ENCODE data around the gene CARMIL3.

Gene CARMIL3

DNA sequence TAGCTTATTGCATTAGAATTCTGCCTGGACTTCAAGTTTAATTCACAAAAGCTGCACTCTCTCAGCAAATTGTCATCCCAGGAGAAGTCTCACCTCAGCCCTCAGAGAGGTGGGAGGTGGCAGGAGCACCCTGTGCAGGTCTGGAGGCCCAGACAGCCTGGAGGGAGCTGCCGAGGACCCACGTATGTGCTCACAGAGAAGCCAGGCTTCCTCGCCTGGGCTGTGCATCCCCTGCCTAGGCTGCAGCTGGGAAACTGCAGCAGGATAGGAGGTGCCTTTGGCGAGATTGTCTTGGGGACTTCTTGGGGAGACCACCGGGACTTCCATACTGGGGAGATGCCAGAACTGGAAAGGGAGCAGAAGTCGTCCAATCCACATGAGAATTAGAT is 28.3 kb downstream of the CARMIL3 start:
- no peak for DNase-seq

DNA sequence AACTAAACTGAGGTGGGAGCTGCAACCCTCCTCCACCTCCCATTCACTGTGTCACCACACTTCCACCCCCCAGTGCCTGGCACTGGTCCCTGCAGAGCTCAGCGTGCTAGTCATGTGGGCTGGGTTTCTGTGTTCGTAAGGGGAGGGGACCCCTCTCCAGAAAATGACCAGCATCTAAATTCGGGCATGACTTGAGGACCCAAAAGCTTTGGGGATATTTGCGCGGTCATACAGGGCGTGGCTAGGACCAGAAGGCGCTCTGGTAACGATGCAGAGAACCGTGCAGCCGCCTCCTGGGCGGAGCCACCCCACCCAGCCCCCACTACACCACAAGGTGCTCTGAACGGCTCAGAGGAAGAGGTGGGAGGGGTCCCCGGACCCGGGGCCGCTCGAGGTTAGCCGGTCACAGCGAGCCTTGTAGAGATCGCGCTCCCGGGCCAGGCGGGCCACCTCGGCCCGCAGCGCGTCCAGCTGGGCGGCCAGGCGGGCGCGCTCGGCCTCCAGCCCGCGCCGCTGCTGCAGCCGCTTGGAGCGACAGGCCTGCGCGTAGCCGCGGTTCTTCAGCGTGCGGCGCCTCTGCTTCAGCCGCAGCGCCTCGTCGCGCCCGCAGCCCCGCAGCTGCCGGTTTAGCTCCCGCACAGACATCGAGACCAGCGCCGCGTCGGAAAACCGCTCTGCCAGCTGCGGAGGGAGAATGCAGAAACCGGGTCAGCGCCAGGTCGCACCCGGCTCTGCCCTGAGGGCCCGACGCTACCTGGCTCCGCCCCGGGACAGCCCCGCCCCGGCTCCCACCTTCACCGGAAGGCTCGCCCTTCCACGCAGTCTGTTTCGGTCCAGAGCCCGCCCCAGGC is 29.3 kb downstream of the CARMIL3 start:
- peak; percentile 89 for DNase-seq

DNA sequence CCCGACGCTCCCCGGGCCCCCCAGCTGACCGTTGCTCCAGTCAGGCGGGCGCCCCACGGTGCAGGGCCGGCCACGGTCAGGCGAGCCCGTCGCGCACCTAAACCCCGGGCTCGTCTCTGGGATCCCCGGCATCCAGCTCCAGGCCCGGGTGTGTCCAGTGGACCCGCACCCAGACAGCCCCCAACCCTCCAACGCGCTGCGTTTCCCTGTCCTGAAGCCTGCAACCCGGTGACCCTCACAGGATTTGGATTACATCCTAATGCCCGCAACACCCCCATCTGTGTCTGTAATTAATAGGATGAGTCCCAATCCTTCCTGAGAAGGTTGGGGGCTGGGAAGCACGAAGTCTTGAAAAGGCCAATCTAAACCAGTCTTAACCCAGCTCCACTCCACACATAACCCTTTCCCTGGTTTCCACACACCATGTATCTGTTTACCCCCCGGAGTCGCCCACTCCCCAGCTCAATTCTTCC is 30.0 kb downstream of the CARMIL3 start:
- DNase-seq, result no peak

DNA sequence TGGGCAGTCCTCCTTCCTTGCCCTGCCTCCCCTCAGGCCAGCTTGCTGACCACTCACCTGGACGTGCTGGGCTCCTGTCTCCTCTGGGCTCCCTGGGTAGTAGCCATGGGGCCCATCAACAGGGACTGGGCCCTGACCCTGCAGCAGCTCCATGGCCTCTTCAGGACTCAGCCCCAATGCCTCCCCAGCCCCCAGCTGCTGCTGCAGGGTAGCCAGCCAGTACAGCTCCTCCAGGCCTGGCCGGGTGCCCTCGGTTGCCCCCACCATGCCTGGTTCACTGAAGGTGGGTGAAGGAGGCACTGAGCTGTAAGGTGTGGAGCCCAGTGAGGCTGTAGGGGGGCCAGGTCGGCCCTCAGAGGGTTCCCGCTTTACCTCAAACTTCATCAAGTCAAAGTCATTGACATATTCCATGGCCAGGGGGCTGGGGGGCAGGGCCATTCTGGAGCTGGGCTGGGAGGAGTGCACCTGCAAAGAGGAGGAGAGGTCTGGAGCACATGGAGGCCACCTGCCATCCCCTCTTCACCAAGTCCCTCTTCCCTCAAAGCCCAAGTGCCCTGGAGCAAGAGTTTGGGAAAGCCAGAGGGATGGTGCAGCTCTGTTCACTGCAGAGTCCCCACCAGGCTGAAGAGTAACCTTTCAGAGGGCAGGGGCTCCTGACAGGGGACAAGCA is 30.7 kb downstream of the CARMIL3 start:
- no peak for DNase-seq

DNA sequence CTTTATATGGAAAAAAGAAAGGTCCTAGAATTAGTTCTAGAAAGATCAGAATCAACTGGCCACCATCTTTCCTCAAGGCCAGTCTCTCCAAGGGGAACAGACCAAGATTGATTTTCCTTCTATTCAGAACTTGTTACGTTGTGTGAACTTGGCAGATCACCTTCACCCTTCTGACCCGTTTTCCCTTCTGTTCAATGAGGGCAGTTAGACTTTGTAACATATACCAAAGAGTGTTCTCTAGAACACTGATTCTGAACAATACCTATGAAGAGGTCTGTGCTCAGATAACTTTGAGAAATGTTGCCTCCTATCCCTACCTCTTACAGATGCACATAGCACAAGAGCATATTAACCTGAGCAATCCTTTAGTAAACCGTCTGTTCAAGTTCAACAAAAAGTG is 31.7 kb downstream of the CARMIL3 start:
- no peak for DNase-seq

DNA sequence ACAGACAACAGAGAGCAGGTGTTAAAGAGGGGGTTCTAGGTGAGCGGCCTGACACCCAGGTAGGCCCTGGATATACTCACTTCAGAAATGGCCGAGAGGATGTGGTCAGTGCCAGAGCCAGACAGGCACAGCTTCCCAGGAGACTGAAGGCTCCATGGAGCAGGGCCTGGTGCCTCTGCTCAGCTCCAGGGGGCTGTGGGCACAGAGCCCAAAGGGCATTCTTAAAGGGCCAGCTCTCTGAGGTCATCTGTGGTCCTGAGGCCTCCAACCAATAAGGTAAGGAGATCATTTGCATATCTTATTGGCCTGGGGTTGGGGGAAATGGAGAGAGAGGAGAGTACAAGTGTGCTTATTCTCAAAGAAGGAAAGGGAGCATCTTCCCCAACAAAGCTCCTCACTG is 32.6 kb downstream of the CARMIL3 start:
- DNase-seq, result no peak

DNA sequence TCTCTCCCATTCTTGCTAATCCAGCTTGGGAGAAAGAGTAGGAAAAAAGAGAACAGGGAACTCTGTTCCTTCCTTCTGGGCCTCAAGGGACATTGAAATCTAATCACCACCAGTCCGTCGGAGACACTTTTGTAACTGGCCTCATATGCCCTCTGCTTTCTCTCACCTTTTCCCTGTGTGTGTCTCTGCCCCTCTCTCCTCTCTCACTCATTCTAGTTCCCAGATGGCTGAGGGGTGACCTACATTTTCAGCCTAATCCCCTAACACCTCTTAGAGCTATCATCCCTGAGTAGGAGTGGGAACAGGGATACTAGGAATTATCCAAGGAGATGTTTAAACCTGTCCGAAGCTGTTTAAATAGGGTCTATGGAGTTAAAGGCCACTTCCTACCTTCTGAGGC is 33.4 kb downstream of the CARMIL3 start:
- DNase-seq, result no peak

DNA sequence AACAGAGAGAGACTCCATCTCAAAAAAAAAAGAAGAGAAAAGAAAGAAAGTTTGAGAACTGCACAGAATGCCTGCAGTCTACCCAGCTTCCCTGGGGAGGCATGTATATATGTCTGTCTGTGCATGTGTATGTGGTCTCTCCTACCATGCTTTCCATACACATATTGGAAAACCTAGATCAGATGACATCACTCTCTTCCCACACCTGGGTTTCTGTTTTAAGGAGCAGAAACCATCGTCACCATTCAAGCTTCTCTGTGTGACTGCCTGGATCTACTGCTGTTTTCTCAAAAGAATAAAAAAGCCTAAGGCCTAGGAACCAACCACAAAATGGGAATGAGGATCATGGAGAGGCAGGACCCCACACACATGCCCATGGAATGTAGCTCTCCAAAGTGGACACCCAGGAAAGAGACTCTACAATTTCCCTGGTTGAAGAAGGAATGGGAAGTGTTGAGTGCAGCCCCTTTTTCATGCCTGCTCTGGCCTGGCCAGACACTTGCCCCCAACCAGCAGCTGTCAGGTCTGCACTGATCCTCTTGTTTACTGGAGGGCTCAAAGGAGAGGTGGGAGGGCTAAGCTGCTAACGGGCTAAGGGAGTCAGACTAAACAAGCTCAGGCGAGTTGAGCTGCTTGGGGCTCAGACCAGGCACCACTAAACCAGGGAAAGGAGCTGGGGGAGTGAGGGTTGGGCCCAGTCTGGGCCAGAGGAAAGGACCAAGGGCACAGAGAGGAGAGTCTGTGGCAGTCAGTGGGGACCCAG is 34.6 kb downstream of the CARMIL3 start:
- DNase-seq, result no peak

DNA sequence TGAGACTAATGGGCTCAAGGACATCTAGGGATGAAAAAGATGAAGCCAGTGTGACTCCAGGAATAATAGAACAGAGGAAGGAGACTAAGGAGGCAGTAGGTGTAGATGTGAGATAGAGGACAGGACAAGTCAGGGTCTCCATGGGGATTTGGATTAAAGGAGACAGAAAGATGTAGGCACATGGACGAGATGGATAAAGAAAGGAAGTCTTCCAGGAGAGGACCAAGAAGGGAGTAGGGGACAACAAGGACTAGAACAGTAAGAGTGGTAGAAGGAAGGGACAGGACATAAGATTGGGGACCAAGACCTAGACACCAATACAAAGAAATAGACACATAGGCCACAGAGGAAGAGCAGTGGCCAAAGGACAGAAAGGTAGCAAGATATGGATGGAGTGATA is 35.2 kb downstream of the CARMIL3 start:
- DNase-seq, result no peak

DNA sequence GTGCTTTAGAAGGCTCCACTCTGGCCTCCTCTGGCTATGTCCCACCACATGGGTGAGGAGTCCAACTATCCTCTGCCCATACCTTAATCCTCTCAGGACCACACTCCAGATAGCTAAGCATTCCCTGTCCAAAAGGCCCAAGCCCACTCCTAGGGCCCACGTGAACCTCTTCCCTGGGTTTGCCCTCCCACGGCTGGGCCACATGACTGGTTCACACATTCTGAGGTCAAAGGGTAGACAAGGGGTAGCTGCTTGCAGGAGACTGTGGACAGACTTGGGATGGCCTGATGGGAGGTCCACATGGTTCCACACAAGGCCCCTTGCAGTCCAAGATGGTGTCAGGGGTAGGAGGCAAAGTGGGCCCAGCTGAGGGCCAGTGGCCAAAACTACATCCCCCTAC is 36.3 kb downstream of the CARMIL3 start:
- no peak for DNase-seq

DNA sequence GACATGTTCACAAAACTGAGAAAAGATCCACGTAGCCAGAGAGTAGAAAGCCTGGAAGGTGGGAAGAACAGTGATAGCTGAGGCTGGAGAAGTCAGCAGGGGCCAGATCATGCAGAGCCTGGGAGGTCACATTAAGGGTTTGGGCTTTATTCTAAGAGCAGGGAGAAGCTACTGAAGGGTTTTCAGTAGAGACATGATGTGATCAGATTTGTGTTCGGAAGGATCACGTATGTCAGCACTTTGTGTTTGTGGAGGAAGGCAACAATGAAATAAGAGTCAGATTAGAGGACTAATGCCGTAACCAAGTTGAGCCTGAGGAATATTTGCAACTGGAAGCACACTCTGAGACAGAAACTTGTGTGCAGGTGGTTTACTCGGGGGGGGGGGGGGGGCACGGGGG is 38.1 kb downstream of the CARMIL3 start:
- no peak for DNase-seq

DNA sequence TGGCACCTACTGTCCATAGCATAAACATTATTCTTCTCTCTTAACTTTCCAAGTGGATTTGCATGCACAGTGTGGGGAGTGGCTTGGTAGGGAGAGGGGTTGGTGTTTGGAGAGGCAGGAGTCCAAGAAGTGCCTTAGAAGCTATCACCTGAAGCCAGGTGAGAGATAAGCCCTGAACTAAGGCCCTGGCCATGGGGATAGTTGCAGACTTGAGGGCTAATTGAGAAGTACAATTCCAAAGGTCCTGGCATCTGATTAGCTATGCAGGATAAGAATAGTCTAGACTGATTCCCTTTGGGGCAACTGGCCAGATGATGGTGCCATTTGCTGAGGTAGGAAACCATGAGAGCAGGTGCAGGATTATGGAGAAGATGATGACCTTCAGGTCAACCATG is 40.3 kb downstream of the CARMIL3 start:
- DNase-seq, result no peak

DNA sequence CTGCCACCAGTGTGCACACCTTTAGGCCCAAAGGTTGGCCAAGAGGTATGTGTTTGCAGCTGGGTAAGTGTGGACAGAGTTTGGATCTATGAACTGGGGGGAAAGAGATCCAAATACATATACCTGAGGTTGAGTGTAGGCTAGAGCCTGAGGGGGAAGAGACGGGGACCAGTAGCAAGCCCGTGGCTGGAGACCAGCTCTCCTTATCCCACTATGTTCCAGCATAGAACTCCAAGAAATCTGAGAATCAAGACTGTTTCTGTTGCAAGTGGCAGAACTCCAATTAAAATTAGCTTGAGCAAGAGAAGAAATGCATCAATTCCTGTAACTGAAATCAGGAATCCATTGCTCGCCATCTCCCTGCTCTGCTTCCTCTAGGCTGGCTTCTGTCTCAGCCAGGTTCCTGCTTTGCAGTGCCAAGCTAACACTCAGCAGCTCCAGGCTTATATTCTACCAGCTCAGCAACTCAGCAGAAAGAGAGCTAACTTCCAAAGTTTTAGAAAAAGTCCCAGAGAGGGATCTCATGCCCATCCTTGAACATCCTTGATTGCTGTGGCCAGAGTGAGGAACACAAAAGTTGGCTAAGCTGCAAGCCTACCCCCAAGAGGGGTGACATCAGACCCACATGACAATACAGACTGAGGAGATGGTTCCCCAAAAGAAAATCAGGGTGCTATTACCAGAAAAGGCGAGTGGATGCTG is 40.8 kb downstream of the CARMIL3 start:
- DNase-seq, result no peak

DNA sequence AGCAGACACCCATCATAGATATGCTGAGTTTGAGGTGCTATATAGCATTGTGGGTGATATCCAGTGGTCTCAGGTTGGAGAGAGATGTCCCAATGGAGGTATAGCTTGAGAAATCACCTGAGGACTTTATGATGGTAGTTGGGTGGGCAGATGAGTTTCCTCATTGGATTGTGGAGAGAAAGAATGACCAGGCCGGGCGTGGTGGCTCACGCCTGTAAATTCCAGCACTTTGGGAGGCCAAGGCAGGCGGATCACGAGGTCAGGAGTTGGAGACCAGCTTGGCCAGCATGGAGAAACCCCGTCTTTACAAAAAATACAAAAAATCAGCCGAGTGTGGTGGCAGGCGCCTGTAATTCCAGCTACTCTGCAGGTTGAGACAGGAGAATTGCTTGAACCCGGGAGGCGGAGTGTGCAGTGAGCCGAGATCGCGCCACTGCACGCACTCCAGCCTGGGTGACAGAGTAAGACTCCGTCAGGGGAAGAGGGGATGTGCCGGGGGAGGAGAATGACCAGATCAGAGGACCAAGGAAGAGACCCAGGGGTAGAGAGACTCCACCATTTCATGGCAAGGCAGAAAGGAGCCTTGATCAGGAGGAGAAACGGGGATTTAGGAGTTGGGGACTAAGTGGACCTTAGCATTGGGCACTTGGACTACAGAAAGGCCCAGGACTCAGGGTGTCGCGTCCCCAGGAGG is 41.5 kb downstream of the CARMIL3 start:
- no peak for DNase-seq

DNA sequence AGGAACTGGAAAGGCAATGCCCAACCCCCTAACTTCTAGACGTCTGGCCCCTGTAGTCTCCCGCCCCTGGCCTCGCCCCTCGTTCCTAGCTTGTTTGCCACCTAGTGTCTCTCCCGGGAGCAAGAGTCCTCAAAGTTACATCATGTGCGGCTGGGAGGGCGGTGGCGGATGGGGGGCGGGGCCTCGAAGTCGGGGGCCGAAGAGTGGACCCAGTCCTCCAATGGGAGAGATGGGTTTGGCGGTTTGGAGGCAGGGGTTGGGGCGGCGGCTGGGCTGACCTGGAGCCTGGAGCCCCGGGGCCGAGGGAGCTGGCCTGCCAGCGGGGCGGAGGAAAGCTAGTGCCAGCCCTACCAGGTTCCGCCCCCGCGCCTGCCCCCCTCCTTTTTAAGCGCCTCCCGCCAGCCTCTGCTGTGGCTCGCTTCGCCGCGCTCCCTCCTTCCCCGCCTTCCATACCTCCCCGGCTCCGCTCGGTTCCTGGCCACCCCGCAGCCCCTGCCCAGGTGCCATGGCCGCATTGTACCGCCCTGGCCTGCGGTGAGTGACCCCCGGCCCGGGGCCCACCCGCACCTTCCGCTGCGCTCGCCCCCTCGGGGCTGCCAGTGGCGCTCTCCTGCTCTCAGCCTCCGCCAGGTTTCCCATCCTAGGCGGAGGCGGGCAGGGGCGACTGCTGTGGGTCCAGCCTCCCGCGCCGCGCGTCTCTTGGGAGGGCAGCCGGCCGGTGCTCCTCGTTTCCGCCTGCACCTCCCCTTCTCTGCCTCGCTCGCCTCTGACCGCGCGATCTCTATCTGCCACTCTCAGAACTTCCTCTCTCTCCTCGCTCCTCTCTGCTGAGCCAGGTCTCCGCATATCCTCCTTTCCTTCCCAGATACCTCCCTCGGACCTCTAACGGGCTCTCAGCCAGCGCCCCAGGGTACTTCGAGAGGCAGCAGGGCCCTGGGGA is 42.4 kb downstream of the CARMIL3 start, which contains the start of gene PCK2:
Gene PCK2, plus strand, starts transcription at position 411 of the 940 bp plus-strand sequence. Its CDS starts 95 bp downstream, at position 506.
- DNase-seq, result peak; percentile 95

DNA sequence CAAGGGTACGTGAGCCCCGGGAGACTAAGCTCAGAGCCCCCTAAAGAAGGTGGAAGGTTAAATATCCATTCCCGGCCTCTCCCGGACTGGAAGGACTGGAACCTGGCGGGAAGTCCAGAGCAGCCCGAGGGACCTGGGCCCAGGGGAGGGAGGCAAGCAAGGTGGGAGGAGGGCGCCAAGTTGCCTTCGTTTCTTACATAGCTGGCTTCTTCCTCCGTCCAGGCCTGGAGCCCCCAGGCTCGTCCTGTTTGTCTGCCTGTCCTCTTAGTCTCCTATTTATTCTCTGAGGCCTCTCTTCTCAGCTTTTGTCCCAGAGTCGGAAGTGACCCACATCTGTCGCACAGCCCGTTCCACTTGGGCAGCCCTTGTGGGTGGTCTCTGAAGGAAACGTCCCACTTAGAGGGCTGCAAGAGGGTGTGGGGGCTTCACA is 43.0 kb downstream of the CARMIL3 start:
- DNase-seq, result peak; percentile 76

DNA sequence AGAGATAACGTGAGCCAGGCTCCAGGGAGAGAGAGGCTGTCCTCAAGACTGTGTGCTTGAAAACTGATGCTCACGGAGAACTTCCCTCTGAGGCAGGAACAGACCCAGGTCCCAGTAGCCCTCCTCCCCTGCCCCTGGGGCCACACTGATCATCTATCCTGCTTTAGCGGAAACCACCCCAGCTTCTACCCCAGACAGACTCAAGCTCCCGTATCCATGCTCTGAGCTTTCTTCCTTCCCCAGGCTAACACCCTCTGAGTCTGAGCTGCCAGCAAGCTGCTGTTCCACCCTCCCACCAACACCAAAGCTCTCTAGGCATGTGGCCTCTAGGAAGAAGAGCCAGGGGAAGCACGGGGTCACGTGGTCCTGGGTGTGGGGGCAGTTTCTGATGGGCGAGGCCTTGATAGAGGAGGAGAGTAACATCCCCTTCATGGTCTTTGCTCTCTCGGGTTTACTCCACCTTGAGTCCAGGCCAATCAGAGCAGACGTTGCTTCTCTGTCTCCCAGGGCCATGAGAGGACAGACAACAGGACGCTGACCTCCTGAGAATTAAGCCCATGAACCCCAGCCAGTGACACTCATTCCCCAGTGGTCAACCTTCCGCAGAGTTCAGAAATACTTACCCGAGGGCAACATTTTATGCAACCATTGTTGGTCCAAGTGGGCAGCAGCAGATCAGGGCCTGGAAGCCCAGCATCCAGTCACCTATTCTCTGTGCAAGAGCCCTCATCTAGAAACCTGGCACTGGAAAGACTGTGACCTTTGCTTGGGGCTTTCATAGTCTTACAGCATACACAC is 43.7 kb downstream of the CARMIL3 start:
- peak; percentile 85 for DNase-seq

DNA sequence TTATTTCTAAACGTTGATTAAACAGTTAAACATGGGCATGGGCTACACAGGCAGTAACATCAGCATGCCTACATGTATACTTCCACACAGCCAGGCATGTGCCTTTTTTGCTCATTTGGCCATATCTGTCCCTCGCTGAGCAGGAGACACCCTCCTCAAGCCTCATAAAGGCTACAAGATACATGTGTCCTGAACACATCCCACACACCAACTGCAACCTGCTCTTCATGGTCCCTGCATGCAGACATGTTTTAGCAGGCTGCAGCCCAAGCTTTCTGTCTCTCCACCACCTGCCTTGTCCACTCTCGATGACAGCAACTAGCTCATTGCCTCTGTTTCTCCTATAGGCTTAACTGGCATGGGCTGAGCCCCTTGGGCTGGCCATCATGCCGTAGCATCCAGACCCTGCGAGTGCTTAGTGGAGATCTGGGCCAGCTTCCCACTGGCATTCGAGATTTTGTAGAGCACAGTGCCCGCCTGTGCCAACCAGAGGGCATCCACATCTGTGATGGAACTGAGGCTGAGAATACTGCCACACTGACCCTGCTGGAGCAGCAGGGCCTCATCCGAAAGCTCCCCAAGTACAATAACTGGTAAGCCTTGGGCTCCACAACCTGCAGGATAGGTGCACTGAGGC is 44.9 kb downstream of the CARMIL3 start:
- no peak for DNase-seq

DNA sequence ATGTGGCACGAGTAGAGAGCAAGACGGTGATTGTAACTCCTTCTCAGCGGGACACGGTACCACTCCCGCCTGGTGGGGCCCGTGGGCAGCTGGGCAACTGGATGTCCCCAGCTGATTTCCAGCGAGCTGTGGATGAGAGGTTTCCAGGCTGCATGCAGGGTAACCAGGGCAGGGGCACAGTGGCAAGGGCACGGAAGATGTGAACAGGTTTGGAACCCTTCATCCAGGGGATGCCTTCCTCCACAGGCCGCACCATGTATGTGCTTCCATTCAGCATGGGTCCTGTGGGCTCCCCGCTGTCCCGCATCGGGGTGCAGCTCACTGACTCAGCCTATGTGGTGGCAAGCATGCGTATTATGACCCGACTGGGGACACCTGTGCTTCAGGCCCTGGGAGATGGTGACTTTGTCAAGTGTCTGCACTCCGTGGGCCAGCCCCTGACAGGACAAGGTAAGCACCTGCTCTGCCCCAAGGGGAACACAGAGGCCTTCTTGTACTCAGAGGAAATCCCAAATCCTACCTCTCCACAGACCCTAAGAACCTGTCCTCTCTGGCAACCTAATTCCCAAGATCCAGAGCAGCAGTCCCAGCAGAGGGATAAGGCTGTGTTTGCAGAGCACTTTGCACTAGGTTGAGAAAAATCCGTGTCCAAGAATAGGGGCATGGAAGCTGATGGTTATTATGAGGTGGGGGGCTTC is 46.6 kb downstream of the CARMIL3 start:
- DNase-seq, result no peak

Data from activated CD8-positive, alpha-beta memory T cell treated with anti-CD3 and anti-CD28 coated beads for 24 hours (primary cell).